GM21423 (cell line): ENCODE measurements around the gene SETDB2.
A peak's percentile ranks its signal among the peaks of the same experiment; 100 is the strongest.

Source experiments
- ATAC-seq: cut with Tn5 transposase; IDR thresholded peaks from one replicate; pipeline ENCODE4 v1.9.1; 2021; ENCODE audit warnings: mild to moderate bottlenecking, moderate library complexity; ENCODE audit not compliant: unreplicated experiment

SETDB2 gene

GRCh38 chr13:49428041-49428763, 15.9 kb upstream of the SETDB2 start:
- no peak for ATAC-seq

GRCh38 chr13:49429121-49429520, 15.0 kb upstream of the SETDB2 start:
- no peak for ATAC-seq

- ATAC-seq = no peak
Observed at GRCh38 chr13:49435992-49436391, 8.1 kb upstream of the SETDB2 start.

GRCh38 chr13:49436890-49437289, 7.2 kb upstream of the SETDB2 start:
- ATAC-seq = no peak

- ATAC-seq = no peak
Observed at GRCh38 chr13:49437705-49438104, 6.4 kb upstream of the SETDB2 start.

GRCh38 chr13:49439609-49440008, 4.5 kb upstream of the SETDB2 start:
- ATAC-seq = no peak

- ATAC-seq = no peak
Observed at GRCh38 chr13:49441312-49441711, 2.8 kb upstream of the SETDB2 start.

GRCh38 chr13:49441846-49442245, 2.2 kb upstream of the SETDB2 start:
- no peak for ATAC-seq

GRCh38 chr13:49443357-49443703, 744 bp upstream of the SETDB2 start:
- ATAC-seq = no peak

GRCh38 chr13:49444524-49445395, 686 bp downstream of the SETDB2 start:
- no peak for ATAC-seq

- no peak for ATAC-seq
Observed at GRCh38 chr13:49446473-49446872, 2.4 kb downstream of the SETDB2 start.

- ATAC-seq = no peak
Observed at GRCh38 chr13:49448753-49449152, 4.7 kb downstream of the SETDB2 start.

GRCh38 chr13:49450105-49450819, 6.2 kb downstream of the SETDB2 start:
- ATAC-seq = no peak

GRCh38 chr13:49452725-49453457, 8.8 kb downstream of the SETDB2 start:
- ATAC-seq = no peak

GRCh38 chr13:49453465-49453864, 9.4 kb downstream of the SETDB2 start:
- ATAC-seq = no peak

GRCh38 chr13:49454388-49455006, 10.4 kb downstream of the SETDB2 start:
- ATAC-seq = peak; percentile 91

GRCh38 chr13:49455007-49455398, 10.9 kb downstream of the SETDB2 start:
- peak; percentile 22 for ATAC-seq

- ATAC-seq = no peak
Observed at GRCh38 chr13:49456156-49456555, 12.1 kb downstream of the SETDB2 start.

GRCh38 chr13:49457221-49457620, 13.1 kb downstream of the SETDB2 start:
- ATAC-seq = no peak

- peak; percentile 47 for ATAC-seq
Observed at GRCh38 chr13:49459580-49459979, 15.5 kb downstream of the SETDB2 start.

- ATAC-seq = no peak
Observed at GRCh38 chr13:49464085-49464484, 20.0 kb downstream of the SETDB2 start.
